SK-N-SH (cell line): ENCODE results near the gene ARHGEF12.

Experiments
- CTCF ChIP-seq: fragments of 200-600 bp; sonication (generic); IDR thresholded peaks from 2 replicates; pipeline ENCODE4 v1.6.1; 2017; ENCODE audit warnings: antibody characterized with exemption, mild to moderate bottlenecking, moderate library complexity
- FOSL2 ChIP-seq: IDR thresholded peaks from 2 replicates; pipeline ENCODE4 v1.4.0; 2012; ENCODE audit warnings: low read depth, mild to moderate bottlenecking, moderate library complexity, borderline replicate concordance
- FOXM1 ChIP-seq: IDR thresholded peaks from 2 replicates; pipeline ENCODE4 v1.4.0; 2012; ENCODE audit warnings: low read depth, mild to moderate bottlenecking
- GATA2 ChIP-seq: sonication (generic); formaldehyde crosslinking; IDR thresholded peaks from 2 replicates; pipeline ENCODE4 v1.5.0; 2020; ENCODE audit warnings: mild to moderate bottlenecking, missing genetic modification reagents
- JUND ChIP-seq: IDR thresholded peaks from 2 replicates; pipeline ENCODE4 v1.4.0; 2012
- MAX ChIP-seq: IDR thresholded peaks from 2 replicates; pipeline ENCODE4 v1.4.0; 2012; ENCODE audit warnings: low read depth
- NFIC ChIP-seq: IDR thresholded peaks from 2 replicates; pipeline ENCODE4 v1.4.0; 2012; ENCODE audit warnings: borderline replicate concordance
- POLR2AphosphoS5 ChIP-seq: IDR thresholded peaks from 2 replicates; pipeline ENCODE4 v1.6.1; 2012; ENCODE audit warnings: low read depth, low read length
- RAD21 ChIP-seq: IDR thresholded peaks from 2 replicates; pipeline ENCODE4 v1.6.1; 2012; ENCODE audit warnings: mild to moderate bottlenecking, low read length
- RXRA ChIP-seq: IDR thresholded peaks from 2 replicates; pipeline ENCODE4 v1.4.0; 2012; ENCODE audit warnings: low read depth, mild to moderate bottlenecking, borderline replicate concordance
- TAF1 ChIP-seq: IDR thresholded peaks from 2 replicates; pipeline ENCODE4 v1.6.1; 2012; ENCODE audit warnings: low read depth, mild to moderate bottlenecking, low read length, moderate library complexity, borderline replicate concordance
- USF2 ChIP-seq: fragments of 150-350 bp; IDR thresholded peaks from 2 replicates; pipeline ENCODE4 v1.6.1; 2017; ENCODE audit warnings: antibody characterized with exemption, low read length, low read depth, borderline replicate concordance

- TF ChIP-seq CTCF (no peak), MAX (no peak), POLR2AphosphoS5 (no peak), JUND (no peak), TAF1 (no peak), GATA2 (CRISPR knock-in tag) (no peak), FOSL2 (no peak), NFIC (no peak), RAD21 (no peak), USF2 (no peak), RXRA (no peak), FOXM1 (no peak)
Measured at GRCh38 chr11:120390585-120390922, 54.3 kb downstream of the ARHGEF12 start.
